Stomach (tissue), 9 donors: ENCODE measurements around the gene STAT1. TPM values are rescaled to one million over a fixed set of nuclear protein-coding genes. Genes with fewer than 3 reads are reported as not detected.

Experiments used
- DNase-seq, 2 donors: peaks; one replicate each; pipeline versions ENCODE4 v3.0.0 to v3.0.0-alpha.2; 2013 to 2019
- H3K27ac ChIP-seq, 5 donors: fragments of 200-600 bp in 4 of 5; sonication (generic) in 4 of 5; one replicate each; pipeline ENCODE4 v1.5.1; 2013 to 2019; ENCODE audit warnings: mild to moderate bottlenecking in 1 of 5, moderate library complexity in 1 of 5
- H3K27me3 ChIP-seq, 3 donors: fragments of 200-600 bp; sonication (generic); one replicate each; pipeline ENCODE4 v1.5.1; 2017 to 2019; ENCODE audit warnings: mixed run types in 1 of 3
- H3K36me3 ChIP-seq, 4 donors: fragments of 200-600 bp; sonication (generic); 1 replicate in 3 of 4; 2 replicates in 1 of 4; pipeline ENCODE4 v1.5.1; 2016 to 2019
- H3K4me1 ChIP-seq, 4 donors: fragments of 200-600 bp; sonication (generic); one replicate each; pipeline ENCODE4 v1.5.1; 2016 to 2019
- H3K4me3 ChIP-seq, 4 donors: fragments of 200-600 bp; sonication (generic) in 3 of 4; one replicate each; pipeline ENCODE4 v1.5.1; 2016 to 2019; ENCODE audit warnings: mild to moderate bottlenecking in 1 of 4
- H3K9me3 ChIP-seq, 4 donors: fragments of 200-600 bp; sonication (generic); one replicate each; pipeline ENCODE4 v1.5.1; 2016 to 2019
- EP300 ChIP-seq: sonication (generic); formaldehyde crosslinking; IDR thresholded peaks from one replicate; pipeline ENCODE4 v1.6.1; 2017; ENCODE audit warnings: antibody characterized with exemption
- POLR2A ChIP-seq, 4 donors: fragments of 450-650 bp; IDR thresholded peaks; one replicate each; pipeline ENCODE4 v1.6.1; 2016; ENCODE audit warnings: antibody characterized with exemption in 4 of 4, control low read depth in 2 of 4, mild to moderate bottlenecking in 1 of 4, moderate library complexity in 1 of 4
- POLR2AphosphoS5 ChIP-seq, 3 donors: sonication (generic); formaldehyde crosslinking; IDR thresholded peaks; one replicate each; pipeline ENCODE4 v1.6.1; 2016; ENCODE audit warnings: antibody characterized with exemption in 3 of 3
- WGBS, 5 donors: extraction: QIAGEN DNeasy Blood & Tissue Kit in 3 of 5; methylation state at CpG; one replicate each; pipeline versions ENCODE4 v1.1.5 to v1.1.7; 2013 to 2018; 5-methylcytosine and 5-hydroxymethylcytosine counted together
- intact Hi-C: fragments of 100-400 bp; cut with DNase I; formaldehyde crosslinking; loops from one replicate; pipeline ENCODE4 v1.15.1; 2023; ENCODE audit warnings: low total_unique reads
- polyA plus RNA-seq, 3 donors: library from polyadenylated mRNA; stranded (reverse); fragments of 200-250 nt; gene quantifications; one replicate each; pipeline ENCODE4 v1.2.3, GENCODE V29; 2013
- total RNA-seq, 5 donors: library from RNA; depleted of rRNA; stranded (reverse); fragments of >200 nt; gene quantifications; one replicate each; pipeline versions ENCODE4 v1.1.0 to v1.2.3, GENCODE V29; 2014 to 2016
- TF ChIP-seq, protein P1 (sequence below), 7 experiments: fragments of 450-650 bp in 4 of 7; fragments of 200-600 bp in 3 of 7; sonication (generic) in 3 of 7; IDR thresholded peaks; one replicate each; pipeline ENCODE4 v1.5.1; 2016 to 2019; ENCODE audit warnings: antibody characterized with exemption in 7 of 7, control low read depth in 2 of 7, mild to moderate bottlenecking in 1 of 7
- donor health status: healthy with polysubstance abuse.
- donor health status: Bipolar disorder and iron deficiency.
- donor health status: healthy.

Gene STAT1
- total and polyA plus RNA-seq, 8 donors: 23.2 to 289 (median 61.7) TPM

DNA sequence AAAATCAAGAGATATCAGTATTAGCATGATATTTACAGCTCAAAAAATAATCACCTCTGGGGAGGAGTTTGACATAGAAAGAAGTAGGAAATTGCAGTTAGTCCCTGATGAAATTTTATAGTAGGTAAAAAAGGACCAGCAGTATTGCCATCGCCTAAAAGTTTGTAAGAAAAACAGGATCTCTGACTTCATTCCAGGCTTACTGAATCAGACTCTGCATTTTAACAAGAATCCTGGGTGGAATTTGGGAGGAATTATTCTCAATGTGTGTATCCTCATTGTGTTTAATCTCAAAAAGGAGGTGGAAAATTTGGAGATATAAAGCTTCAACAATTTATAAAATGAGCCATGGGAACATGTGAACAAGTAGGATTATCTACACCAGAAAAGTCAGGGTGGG lies 31.2 kb upstream of the STAT1 start:
- peaks cover 0 to 5% (median 0%) of the 10 kb centered on the region in 4 donors for H3K4me1 ChIP-seq
- 85 to 100% (median 91%) methylated on average over 1 of the region's 1 CpG for WGBS, 5 donors
- no peaks in the 10 kb centered on the region for H3K9me3 ChIP-seq
- H3K36me3 ChIP-seq: no peaks in the 10 kb centered on the region
- TF ChIP-seq POLR2AphosphoS5 (IDR thresholded peaks at IDR 0.05): no peak
- no peak for TF ChIP-seq EP300
- TF ChIP-seq, protein P1, sequence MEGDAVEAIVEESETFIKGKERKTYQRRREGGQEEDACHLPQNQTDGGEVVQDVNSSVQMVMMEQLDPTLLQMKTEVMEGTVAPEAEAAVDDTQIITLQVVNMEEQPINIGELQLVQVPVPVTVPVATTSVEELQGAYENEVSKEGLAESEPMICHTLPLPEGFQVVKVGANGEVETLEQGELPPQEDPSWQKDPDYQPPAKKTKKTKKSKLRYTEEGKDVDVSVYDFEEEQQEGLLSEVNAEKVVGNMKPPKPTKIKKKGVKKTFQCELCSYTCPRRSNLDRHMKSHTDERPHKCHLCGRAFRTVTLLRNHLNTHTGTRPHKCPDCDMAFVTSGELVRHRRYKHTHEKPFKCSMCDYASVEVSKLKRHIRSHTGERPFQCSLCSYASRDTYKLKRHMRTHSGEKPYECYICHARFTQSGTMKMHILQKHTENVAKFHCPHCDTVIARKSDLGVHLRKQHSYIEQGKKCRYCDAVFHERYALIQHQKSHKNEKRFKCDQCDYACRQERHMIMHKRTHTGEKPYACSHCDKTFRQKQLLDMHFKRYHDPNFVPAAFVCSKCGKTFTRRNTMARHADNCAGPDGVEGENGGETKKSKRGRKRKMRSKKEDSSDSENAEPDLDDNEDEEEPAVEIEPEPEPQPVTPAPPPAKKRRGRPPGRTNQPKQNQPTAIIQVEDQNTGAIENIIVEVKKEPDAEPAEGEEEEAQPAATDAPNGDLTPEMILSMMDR (IDR thresholded peaks at IDR 0.05): no peak
- TF ChIP-seq POLR2A (IDR thresholded peaks at IDR 0.05): no peak
- no peak overlapping the region for H3K27ac ChIP-seq
- no peak for DNase-seq
- H3K27me3 ChIP-seq: peaks cover 0 to 11% (median 0%) of the 10 kb centered on the region in 3 donors
- intact Hi-C loops: no loop called here
- no peak overlapping the region for H3K4me3 ChIP-seq

DNA sequence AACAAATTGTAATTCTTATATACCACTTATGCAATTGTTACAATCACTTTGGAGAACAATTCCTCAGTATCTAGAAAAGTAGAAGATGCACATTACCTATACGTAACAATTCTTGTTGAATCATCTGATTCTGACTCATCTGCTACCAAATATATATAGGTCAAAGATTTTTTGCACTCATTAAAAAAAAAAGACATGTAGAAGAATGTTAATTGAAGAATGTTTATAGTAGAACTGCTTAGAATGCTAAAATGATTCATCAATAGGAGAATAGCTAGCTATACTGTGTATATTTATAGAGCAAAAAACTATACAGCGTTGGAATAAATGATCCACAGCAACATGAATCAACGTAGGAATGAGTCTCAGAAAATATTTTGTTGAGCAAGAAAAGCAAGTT lies 29.5 kb upstream of the STAT1 start:
- Histone ChIP-seq H3K4me3 (no peak overlapping the region), H3K27ac (no peak overlapping the region), H3K9me3 (no peaks in the 10 kb centered on the region), H3K4me1 (peaks cover 0 to 3% (median 0%) of the 10 kb centered on the region in 4 donors), H3K36me3 (no peaks in the 10 kb centered on the region), H3K27me3 (peaks cover 0 to 11% (median 0%) of the 10 kb centered on the region in 3 donors)
- whole genome bisulfite sequencing, 5 donors: 77 to 90% (median 86%) methylated on average over 3 of the region's 3 CpGs
- no peak for TF ChIP-seq POLR2AphosphoS5 (IDR thresholded peaks at IDR 0.05)
- no peak for TF ChIP-seq EP300
- no peak for TF ChIP-seq POLR2A (IDR thresholded peaks at IDR 0.05)
- TF ChIP-seq, protein P1 (IDR thresholded peaks at IDR 0.05): no peak
- intact Hi-C loops: no loop called here
- no peak for DNase-seq

DNA sequence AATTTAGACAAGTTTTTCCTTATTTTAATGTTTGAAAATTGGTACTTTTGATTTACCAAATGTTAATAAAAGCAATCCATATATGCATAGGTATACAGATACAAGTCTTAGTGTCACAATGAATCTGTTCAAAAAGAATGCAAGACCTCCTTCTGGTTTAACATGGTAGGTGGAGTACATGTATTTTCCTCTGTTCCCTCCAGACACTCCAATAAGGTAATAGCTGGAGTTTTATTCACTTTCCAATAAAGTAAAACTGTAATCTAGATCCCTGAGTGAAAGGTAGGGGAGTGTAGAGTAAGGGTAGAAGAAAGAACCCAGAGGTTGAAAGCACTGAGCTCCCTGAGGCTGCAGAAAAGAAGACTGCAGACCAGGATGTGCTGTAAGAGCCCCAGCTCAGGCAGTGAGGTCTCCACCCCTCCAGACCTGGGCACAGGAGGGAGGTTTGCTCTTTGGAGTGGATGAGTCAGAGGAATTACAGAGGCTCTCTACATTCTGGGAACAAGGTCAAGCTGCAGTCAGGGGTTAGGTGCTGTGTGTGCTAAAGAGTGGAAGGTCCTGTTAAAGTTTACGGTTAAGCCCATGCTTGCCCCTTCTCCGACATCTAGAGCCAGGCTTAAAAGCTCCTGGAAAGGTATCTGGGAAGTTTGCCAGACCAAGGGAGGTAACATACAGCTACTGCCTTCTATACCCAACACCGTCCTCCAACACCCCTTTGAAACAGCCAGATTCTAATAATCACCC lies 27.6 kb upstream of the STAT1 start:
- 30 to 60% (median 52%) methylated on average over 3 of the region's 3 CpGs for WGBS, 5 donors
- intact Hi-C loops: no loop called here
- Histone ChIP-seq H3K4me1 (peaks cover 0 to 9% (median 0%) of the 10 kb centered on the region in 4 donors), H3K27me3 (peaks cover 0 to 5% (median 0%) of the 10 kb centered on the region in 3 donors), H3K36me3 (no peaks in the 10 kb centered on the region), H3K9me3 (no peaks in the 10 kb centered on the region), H3K4me3 (no peak overlapping the region), H3K27ac (no peak overlapping the region)
- TF ChIP-seq EP300: no peak
- TF ChIP-seq, protein P1 (IDR thresholded peaks at IDR 0.05): no peak
- no peak for TF ChIP-seq POLR2AphosphoS5 (IDR thresholded peaks at IDR 0.05)
- no peak for TF ChIP-seq POLR2A (IDR thresholded peaks at IDR 0.05)
- peak in 1 of 2 donors; percentile 55 for DNase-seq

DNA sequence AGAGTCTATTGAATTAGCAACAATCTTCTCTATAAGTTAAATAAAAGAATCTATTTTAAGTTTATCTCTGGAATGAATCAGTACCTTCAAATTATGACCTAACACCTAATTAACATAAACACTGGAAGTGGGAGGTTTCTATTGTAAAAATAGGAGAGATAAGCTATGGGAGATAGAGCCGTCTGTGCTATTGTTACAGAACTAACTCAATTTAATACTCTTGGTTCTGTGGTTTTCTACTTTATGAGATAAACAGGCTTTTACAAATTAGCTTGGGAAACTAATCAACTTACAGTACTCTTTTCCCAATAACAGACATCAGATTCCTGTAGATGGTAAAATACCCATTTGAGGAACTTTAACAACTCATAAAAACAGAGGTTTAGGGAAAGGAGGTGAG lies 25.6 kb upstream of the STAT1 start:
- Histone ChIP-seq H3K9me3 (no peaks in the 10 kb centered on the region), H3K36me3 (no peaks in the 10 kb centered on the region), H3K27me3 (no peaks in the 10 kb centered on the region), H3K4me3 (no peak overlapping the region), H3K4me1 (peaks cover 0 to 9% (median 0%) of the 10 kb centered on the region in 4 donors), H3K27ac (no peak overlapping the region)
- WGBS, 5 donors: 24 to 59% (median 48%) methylated on average over 1 of the region's 1 CpG
- no peak for DNase-seq
- intact Hi-C loops: no loop called here
- no peak for TF ChIP-seq POLR2AphosphoS5 (IDR thresholded peaks at IDR 0.05)
- TF ChIP-seq POLR2A (IDR thresholded peaks at IDR 0.05): no peak
- no peak for TF ChIP-seq EP300
- TF ChIP-seq, protein P1 (IDR thresholded peaks at IDR 0.05): no peak
